GM19467 (cell line): ENCODE measurements around the gene CYCS.
"Not testable (repeated sequence)": the region's sequence is repeated elsewhere in the genome, so short reads cannot be mapped to it uniquely, and the experiment has no call there.

Source experiments
- ATAC-seq: cut with Tn5 transposase; IDR thresholded peaks from one replicate; pipeline ENCODE4 v1.9.1; 2021; ENCODE audit warnings: mild to moderate bottlenecking, moderate library complexity; ENCODE audit not compliant: unreplicated experiment

The CYCS gene

GRCh38 chr7:25118048-25118753 is 6.9 kb downstream of the CYCS start:
- peak; percentile 26 for ATAC-seq

GRCh38 chr7:25117226-25118047 is 7.6 kb downstream of the CYCS start:
- peak; percentile 72 for ATAC-seq

GRCh38 chr7:25116621-25117020 is 8.4 kb downstream of the CYCS start:
- no peak for ATAC-seq

GRCh38 chr7:25110514-25110913 is 14.5 kb downstream of the CYCS start:
- not testable (repeated sequence) for ATAC-seq

GRCh38 chr7:25109276-25109675 is 15.8 kb downstream of the CYCS start:
- no peak for ATAC-seq

GRCh38 chr7:25105911-25106310 is 19.1 kb downstream of the CYCS start:
- no peak for ATAC-seq

- no peak for ATAC-seq
Measured at GRCh38 chr7:25103773-25104172, 21.3 kb downstream of the CYCS start.

GRCh38 chr7:25101817-25102216 is 23.2 kb downstream of the CYCS start:
- no peak for ATAC-seq

GRCh38 chr7:25098096-25099046 is 26.7 kb downstream of the CYCS start:
- ATAC-seq = peak; percentile 69

GRCh38 chr7:25095516-25096345 is 29.3 kb downstream of the CYCS start:
- no peak for ATAC-seq

- ATAC-seq = peak; percentile 71
Measured at GRCh38 chr7:25093268-25093826, 31.7 kb downstream of the CYCS start.

- no peak for ATAC-seq
Measured at GRCh38 chr7:25091779-25092178, 33.3 kb downstream of the CYCS start.

GRCh38 chr7:25091176-25091575 is 33.9 kb downstream of the CYCS start:
- ATAC-seq = no peak

GRCh38 chr7:25090374-25090773 is 34.7 kb downstream of the CYCS start:
- ATAC-seq = no peak

- ATAC-seq = peak; percentile 85
Measured at GRCh38 chr7:25087855-25088254, 37.2 kb downstream of the CYCS start.

- no peak for ATAC-seq
Measured at GRCh38 chr7:25084821-25085220, 40.2 kb downstream of the CYCS start.

GRCh38 chr7:25083201-25083600 is 41.9 kb downstream of the CYCS start:
- ATAC-seq = no peak

GRCh38 chr7:25082041-25082440 is 43.0 kb downstream of the CYCS start:
- not testable (repeated sequence) for ATAC-seq

- ATAC-seq = no peak
Measured at GRCh38 chr7:25077096-25077495, 48.0 kb downstream of the CYCS start.

- no peak for ATAC-seq
Measured at GRCh38 chr7:25075459-25075858, 49.6 kb downstream of the CYCS start.
